ENCODE data around the gene POLR3H.

POLR3H gene

GRCh38 chr22:41482319-41482935 is 61.8 kb downstream of the POLR3H start:
- DNase-seq (ENCODE audit: low spot score), result no peak
- CTCF ChIA-PET, result no interaction called here
- TF ChIP-seq, protein P1, sequence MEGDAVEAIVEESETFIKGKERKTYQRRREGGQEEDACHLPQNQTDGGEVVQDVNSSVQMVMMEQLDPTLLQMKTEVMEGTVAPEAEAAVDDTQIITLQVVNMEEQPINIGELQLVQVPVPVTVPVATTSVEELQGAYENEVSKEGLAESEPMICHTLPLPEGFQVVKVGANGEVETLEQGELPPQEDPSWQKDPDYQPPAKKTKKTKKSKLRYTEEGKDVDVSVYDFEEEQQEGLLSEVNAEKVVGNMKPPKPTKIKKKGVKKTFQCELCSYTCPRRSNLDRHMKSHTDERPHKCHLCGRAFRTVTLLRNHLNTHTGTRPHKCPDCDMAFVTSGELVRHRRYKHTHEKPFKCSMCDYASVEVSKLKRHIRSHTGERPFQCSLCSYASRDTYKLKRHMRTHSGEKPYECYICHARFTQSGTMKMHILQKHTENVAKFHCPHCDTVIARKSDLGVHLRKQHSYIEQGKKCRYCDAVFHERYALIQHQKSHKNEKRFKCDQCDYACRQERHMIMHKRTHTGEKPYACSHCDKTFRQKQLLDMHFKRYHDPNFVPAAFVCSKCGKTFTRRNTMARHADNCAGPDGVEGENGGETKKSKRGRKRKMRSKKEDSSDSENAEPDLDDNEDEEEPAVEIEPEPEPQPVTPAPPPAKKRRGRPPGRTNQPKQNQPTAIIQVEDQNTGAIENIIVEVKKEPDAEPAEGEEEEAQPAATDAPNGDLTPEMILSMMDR (conservative IDR thresholded peaks at IDR 0.05; ENCODE audit: low read depth), result no peak
- peak overlapping the region; percentile 40 for H3K27ac ChIP-seq
- POLR2A ChIA-PET (ENCODE audit: low non-redundant PET), result no interaction called here

- DNase-seq (ENCODE audit: low spot score), result no peak
- peak overlapping the region; percentile 40 for H3K27ac ChIP-seq
- POLR2A ChIA-PET (ENCODE audit: low non-redundant PET), result no interaction called here
- TF ChIP-seq, protein P1 (conservative IDR thresholded peaks at IDR 0.05; ENCODE audit: low read depth), result no peak
- CTCF ChIA-PET, result no interaction called here
These were observed 62.3 kb downstream of the POLR3H start for GRCh38 chr22:41481925-41482318.

DNA sequence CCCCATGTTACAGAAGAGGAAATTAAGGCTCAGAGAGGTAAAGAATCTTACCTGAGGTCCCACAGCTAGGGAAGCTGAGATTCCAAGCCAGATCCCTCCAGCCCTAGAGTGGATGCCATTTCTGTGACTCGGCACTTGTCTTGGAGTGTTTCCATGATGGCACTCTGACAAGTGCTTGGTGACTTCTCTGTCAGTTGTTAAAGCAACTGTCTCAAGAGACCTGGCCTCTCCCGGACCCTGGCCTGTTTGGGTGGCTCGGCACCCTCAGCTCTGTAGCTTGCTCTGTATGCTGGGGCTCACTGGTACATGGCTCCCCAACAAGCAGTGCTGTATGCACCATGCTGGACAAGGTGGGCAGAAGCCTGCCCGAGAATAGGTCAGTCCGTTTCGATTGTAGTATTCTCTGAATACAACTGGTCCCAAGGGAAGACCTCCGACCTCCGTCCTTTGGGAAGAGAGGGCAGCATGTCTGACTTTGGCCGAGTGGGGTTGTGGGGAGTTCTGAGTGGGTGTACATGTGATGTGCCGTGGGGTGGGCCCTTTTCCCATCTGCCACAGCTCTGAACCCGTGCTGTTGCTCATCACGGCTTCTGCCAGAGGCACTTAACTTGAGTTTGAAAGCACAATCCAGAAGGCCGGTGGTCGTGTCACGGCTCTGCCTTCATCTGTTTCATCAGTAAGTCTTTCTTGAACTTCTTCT is 63.0 kb downstream of the POLR3H start:
- H3K27ac ChIP-seq, result no peak overlapping the region
- POLR2A ChIA-PET (ENCODE audit: low non-redundant PET), result interaction anchor here (0.5 to 0.6 kb wide), 2 partner anchors 11 to 274 kb away, joined by 3 to 4 read pairs; no protein-coding TSS in a partner anchor
- CTCF ChIA-PET, result no interaction called here
- TF ChIP-seq, protein P1 (conservative IDR thresholded peaks at IDR 0.05; ENCODE audit: low read depth), result no peak
- no peak for DNase-seq (ENCODE audit: low spot score)

DNA sequence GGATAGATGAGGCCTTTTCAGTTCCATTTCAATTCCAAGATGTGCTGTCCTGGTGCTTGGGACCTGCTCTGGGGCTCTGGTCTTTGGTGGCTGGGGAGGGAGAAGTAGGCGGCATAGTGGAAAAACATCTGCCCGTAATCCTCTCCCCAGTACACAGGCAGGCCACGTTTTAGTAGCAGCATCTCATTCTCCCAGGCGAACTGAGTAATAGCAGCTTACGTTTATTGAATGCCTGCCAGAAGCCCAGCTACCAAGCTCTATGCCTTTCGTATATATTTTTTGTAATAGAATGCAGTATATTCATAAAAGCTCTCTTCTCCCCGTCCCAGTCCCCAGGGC is 63.9 kb downstream of the POLR3H start:
- TF ChIP-seq, protein P1 (conservative IDR thresholded peaks at IDR 0.05; ENCODE audit: low read depth), result no peak
- ChIA-PET POLR2A (ENCODE audit: low non-redundant PET) (interaction anchor here (0.5 kb wide), 1 partner anchor 274 kb away, joined by 4 read pairs; no protein-coding TSS in a partner anchor), CTCF (no interaction called here)
- H3K27ac ChIP-seq, result no peak overlapping the region
- DNase-seq (ENCODE audit: low spot score), result no peak

GRCh38 chr22:41479671-41480396 is 64.4 kb downstream of the POLR3H start:
- no peak for DNase-seq (ENCODE audit: low spot score)
- H3K27ac ChIP-seq, result no peak overlapping the region
- CTCF ChIA-PET, result no interaction called here

DNA sequence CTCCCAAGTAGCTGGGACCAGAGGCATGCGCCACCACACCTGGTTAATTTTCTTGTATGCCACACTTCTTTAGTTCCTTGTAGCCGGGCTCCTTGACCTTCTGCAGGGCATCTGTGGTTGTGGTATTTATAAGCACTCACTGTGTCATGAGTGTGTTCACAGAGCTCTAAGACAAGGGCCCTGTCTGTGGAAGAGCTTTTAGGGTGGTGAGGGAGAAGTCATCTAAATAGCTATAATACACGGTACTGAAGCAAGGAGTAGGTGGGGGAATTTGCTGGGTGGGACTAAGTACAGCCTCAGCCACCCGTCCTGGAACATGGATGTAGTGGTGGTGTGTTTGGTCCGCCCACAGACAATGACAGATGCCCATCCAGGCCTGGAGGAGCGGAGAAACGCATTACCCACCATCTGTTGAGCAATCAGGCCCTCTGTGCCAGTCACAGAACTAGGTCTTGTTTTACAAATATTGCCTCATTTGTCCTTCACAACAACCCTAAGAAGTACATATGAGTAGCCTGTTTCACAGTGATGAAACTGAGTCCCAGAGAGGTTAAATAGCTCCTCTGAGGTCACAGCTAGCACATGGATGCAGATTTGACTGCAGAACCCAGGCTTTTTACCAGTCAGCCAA is 65.3 kb downstream of the POLR3H start:
- ChIA-PET CTCF (interaction anchor here (0.7 to 1.5 kb wide), 2 partner anchors 30 to 39 kb away, joined by 3 to 4 read pairs; no protein-coding TSS in a partner anchor), POLR2A (ENCODE audit: low non-redundant PET) (no interaction called here)
- TF ChIP-seq, protein P1 (conservative IDR thresholded peaks at IDR 0.05; ENCODE audit: low read depth), result no peak
- H3K27ac ChIP-seq, result no peak overlapping the region
- DNase-seq (ENCODE audit: low spot score), result no peak

More at GRCh38 chr22:41479671-41480396, 64.4 kb downstream of the POLR3H start:
- TF ChIP-seq, protein P1 (conservative IDR thresholded peaks at IDR 0.05; ENCODE audit: low read depth), result no peak
- POLR2A ChIA-PET (ENCODE audit: low non-redundant PET), result no interaction called here
